Measurements from ENCODE around the gene SURF4. TPM values are rescaled to one million over a fixed set of nuclear protein-coding genes. Genes with fewer than 3 reads are reported as not detected.

SURF4 gene
- total and polyA plus RNA-seq, 2 of the 13 experiments (the other 11 are each of a cell fraction or from before 2014, with no cell fraction given) = 220 to 265 TPM

GRCh38 chr9:133375724-133376654 lies at the start of gene SURF4, which contains the start of gene STKLD1 (continued):
- TF ChIP-seq, protein P1, sequence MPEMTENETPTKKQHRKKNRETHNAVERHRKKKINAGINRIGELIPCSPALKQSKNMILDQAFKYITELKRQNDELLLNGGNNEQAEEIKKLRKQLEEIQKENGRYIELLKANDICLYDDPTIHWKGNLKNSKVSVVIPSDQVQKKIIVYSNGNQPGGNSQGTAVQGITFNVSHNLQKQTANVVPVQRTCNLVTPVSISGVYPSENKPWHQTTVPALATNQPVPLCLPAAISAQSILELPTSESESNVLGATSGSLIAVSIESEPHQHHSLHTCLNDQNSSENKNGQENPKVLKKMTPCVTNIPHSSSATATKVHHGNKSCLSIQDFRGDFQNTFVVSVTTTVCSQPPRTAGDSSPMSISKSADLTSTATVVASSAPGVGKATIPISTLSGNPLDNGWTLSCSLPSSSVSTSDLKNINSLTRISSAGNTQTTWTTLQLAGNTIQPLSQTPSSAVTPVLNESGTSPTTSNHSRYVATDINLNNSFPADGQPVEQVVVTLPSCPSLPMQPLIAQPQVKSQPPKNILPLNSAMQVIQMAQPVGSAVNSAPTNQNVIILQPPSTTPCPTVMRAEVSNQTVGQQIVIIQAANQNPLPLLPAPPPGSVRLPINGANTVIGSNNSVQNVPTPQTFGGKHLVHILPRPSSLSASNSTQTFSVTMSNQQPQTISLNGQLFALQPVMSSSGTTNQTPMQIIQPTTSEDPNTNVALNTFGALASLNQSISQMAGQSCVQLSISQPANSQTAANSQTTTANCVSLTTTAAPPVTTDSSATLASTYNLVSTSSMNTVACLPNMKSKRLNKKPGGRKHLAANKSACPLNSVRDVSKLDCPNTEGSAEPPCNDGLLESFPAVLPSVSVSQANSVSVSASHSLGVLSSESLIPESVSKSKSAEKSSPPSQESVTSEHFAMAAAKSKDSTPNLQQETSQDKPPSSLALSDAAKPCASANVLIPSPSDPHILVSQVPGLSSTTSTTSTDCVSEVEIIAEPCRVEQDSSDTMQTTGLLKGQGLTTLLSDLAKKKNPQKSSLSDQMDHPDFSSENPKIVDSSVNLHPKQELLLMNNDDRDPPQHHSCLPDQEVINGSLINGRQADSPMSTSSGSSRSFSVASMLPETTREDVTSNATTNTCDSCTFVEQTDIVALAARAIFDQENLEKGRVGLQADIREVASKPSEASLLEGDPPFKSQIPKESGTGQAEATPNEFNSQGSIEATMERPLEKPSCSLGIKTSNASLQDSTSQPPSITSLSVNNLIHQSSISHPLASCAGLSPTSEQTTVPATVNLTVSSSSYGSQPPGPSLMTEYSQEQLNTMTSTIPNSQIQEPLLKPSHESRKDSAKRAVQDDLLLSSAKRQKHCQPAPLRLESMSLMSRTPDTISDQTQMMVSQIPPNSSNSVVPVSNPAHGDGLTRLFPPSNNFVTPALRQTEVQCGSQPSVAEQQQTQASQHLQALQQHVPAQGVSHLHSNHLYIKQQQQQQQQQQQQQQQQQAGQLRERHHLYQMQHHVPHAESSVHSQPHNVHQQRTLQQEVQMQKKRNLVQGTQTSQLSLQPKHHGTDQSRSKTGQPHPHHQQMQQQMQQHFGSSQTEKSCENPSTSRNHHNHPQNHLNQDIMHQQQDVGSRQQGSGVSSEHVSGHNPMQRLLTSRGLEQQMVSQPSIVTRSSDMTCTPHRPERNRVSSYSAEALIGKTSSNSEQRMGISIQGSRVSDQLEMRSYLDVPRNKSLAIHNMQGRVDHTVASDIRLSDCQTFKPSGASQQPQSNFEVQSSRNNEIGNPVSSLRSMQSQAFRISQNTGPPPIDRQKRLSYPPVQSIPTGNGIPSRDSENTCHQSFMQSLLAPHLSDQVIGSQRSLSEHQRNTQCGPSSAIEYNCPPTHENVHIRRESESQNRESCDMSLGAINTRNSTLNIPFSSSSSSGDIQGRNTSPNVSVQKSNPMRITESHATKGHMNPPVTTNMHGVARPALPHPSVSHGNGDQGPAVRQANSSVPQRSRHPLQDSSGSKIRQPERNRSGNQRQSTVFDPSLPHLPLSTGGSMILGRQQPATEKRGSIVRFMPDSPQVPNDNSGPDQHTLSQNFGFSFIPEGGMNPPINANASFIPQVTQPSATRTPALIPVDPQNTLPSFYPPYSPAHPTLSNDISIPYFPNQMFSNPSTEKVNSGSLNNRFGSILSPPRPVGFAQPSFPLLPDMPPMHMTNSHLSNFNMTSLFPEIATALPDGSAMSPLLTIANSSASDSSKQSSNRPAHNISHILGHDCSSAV (CRISPR knock-in tag; IDR thresholded peaks at IDR 0.05; ENCODE audit: borderline replicate concordance) = no peak
- TF ChIP-seq ZNF496 (CRISPR knock-in tag; IDR thresholded peaks at IDR 0.05; ENCODE audit: insufficient replicate concordance) (no peak), TMF1 (CRISPR knock-in tag; IDR thresholded peaks at IDR 0.05; ENCODE audit: low read depth) (no peak), ZNF83 (CRISPR knock-in tag; IDR thresholded peaks at IDR 0.05; ENCODE audit: borderline replicate concordance) (0 out of 2 replicates have a peak, but pooled peaks have one; percentile 80), KLF13 (CRISPR knock-in tag; IDR thresholded peaks at IDR 0.05) (peak; percentile 61; the same call in 1 of the 2 replicates), RAD21 (CRISPR knock-in tag; IDR thresholded peaks at IDR 0.05) (peak; percentile 58), IKZF5 (CRISPR knock-in tag; IDR thresholded peaks at IDR 0.05) (peak; percentile 86; the same call in 1 of the 2 replicates), IKZF1 (IDR thresholded peaks at IDR 0.05) (no peak), REXO4 (CRISPR knock-in tag; IDR thresholded peaks at IDR 0.05; ENCODE audit: borderline replicate concordance) (no peak), ATF1 (CRISPR knock-in tag; IDR thresholded peaks at IDR 0.05) (no peak), DBP (CRISPR knock-in tag; IDR thresholded peaks at IDR 0.05; ENCODE audit: not compliant biosample characterization) (no peak), SOX5 (CRISPR knock-in tag; IDR thresholded peaks at IDR 0.05; ENCODE audit: borderline replicate concordance) (no peak; the same call in 1 of the 2 replicates)
- TF ChIP-seq, protein P2, sequence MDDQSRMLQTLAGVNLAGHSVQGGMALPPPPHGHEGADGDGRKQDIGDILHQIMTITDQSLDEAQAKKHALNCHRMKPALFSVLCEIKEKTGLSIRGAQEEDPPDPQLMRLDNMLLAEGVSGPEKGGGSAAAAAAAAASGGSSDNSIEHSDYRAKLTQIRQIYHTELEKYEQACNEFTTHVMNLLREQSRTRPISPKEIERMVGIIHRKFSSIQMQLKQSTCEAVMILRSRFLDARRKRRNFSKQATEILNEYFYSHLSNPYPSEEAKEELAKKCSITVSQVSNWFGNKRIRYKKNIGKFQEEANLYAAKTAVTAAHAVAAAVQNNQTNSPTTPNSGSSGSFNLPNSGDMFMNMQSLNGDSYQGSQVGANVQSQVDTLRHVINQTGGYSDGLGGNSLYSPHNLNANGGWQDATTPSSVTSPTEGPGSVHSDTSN (CRISPR knock-in tag; IDR thresholded peaks at IDR 0.05; ENCODE audit: borderline replicate concordance) = no peak; the same call in 1 of the 2 replicates
- TF ChIP-seq, protein P3, sequence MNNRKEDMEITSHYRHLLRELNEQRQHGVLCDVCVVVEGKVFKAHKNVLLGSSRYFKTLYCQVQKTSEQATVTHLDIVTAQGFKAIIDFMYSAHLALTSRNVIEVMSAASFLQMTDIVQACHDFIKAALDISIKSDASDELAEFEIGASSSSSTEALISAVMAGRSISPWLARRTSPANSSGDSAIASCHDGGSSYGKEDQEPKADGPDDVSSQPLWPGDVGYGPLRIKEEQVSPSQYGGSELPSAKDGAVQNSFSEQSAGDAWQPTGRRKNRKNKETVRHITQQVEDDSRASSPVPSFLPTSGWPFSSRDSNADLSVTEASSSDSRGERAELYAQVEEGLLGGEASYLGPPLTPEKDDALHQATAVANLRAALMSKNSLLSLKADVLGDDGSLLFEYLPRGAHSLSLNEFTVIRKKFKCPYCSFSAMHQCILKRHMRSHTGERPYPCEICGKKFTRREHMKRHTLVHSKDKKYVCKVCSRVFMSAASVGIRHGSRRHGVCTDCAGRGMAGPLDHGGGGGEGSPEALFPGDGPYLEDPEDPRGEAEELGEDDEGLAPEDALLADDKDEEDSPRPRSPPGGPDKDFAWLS (CRISPR knock-in tag; IDR thresholded peaks at IDR 0.05; ENCODE audit: borderline replicate concordance) = 0 out of 2 replicates have a peak, but pooled peaks have one; percentile 15
